Neuronal stem cell (in vitro differentiated cells): ENCODE results near the gene SCFD2.
A peak's percentile ranks its signal among the peaks of the same experiment; 100 is the strongest.

Experiments
- DNase-seq: peaks from one replicate; pipeline ENCODE4 v3.0.0-alpha.2; 2013; ENCODE audit warnings: low spot score
- H2AFZ ChIP-seq: one replicate; pipeline ENCODE4 v1.6.1; 2013; ENCODE audit warnings: mild to moderate bottlenecking, low read length, inconsistent platforms
- H2AK5ac ChIP-seq: 2 replicates; pipeline ENCODE4 v1.6.1; 2013; ENCODE audit warnings: low read depth, mild to moderate bottlenecking, inconsistent platforms, low read length, moderate library complexity, mixed read lengths
- H2BK120ac ChIP-seq: 2 replicates; pipeline ENCODE4 v1.6.1; 2013; ENCODE audit warnings: low read depth, mild to moderate bottlenecking, inconsistent platforms, low read length, moderate library complexity, mixed read lengths
- H2BK12ac ChIP-seq: one replicate; pipeline ENCODE4 v1.6.1; 2013; ENCODE audit warnings: low read length, inconsistent platforms
- H2BK15ac ChIP-seq: 2 replicates; pipeline ENCODE4 v1.6.1; 2013; ENCODE audit warnings: mild to moderate bottlenecking, low read length, inconsistent platforms, mixed read lengths
- H2BK5ac ChIP-seq: one replicate; pipeline ENCODE4 v1.6.1; 2013; ENCODE audit warnings: inconsistent platforms, mild to moderate bottlenecking, low read length, moderate library complexity
- H3K14ac ChIP-seq: one replicate; pipeline ENCODE4 v1.6.1; 2013; ENCODE audit warnings: low read length, inconsistent platforms
- H3K18ac ChIP-seq: 2 replicates; pipeline ENCODE4 v1.6.1; 2013; ENCODE audit warnings: low read length, inconsistent platforms
- H3K23ac ChIP-seq: 2 replicates; pipeline ENCODE4 v1.6.1; 2013; ENCODE audit warnings: low read depth, mild to moderate bottlenecking, mixed read lengths, low read length, inconsistent platforms; ENCODE audit not compliant: poor library complexity
- H3K27ac ChIP-seq: replicated peaks from 3 replicates; pipeline ENCODE4 v1.5.1; 2013; ENCODE audit warnings: low read length, inconsistent platforms
- H3K27me3 ChIP-seq, 3 experiments: 2 replicates each; pipeline ENCODE4 v1.6.1; 2013; ENCODE audit warnings: low read length in 3 of 3, mild to moderate bottlenecking in 2 of 3, inconsistent platforms in 1 of 3, low read depth in 1 of 3, mixed read lengths in 1 of 3, moderate library complexity in 1 of 3; ENCODE audit not compliant: control insufficient read depth in 3 of 3, insufficient read depth in 3 of 3
- H3K36me3 ChIP-seq, 2 donors: replicated peaks in 1 of 2; 2 replicates each; pipeline ENCODE4 v1.6.1; 2013; ENCODE audit warnings: low read length in 2 of 2; ENCODE audit not compliant: control insufficient read depth in 2 of 2, insufficient read depth in 2 of 2
- H3K4ac ChIP-seq: 2 replicates; pipeline ENCODE4 v1.6.1; 2013; ENCODE audit warnings: inconsistent platforms, mild to moderate bottlenecking, low read length, moderate library complexity
- H3K4me1 ChIP-seq, 2 donors: 1 replicate in 1 of 2; 2 replicates in 1 of 2; pipeline ENCODE4 v1.6.1; 2013; ENCODE audit warnings: low read length in 2 of 2, low read depth in 1 of 2; ENCODE audit not compliant: control insufficient read depth in 2 of 2, insufficient read depth in 1 of 2
- H3K4me2 ChIP-seq: one replicate; pipeline ENCODE4 v1.6.1; 2013; ENCODE audit warnings: mild to moderate bottlenecking, low read length, inconsistent platforms; ENCODE audit not compliant: insufficient read depth, poor library complexity, severe bottlenecking
- H3K4me3 ChIP-seq, 2 donors: 2 replicates each; pipeline ENCODE4 v1.5.1; 2013; ENCODE audit warnings: low read length in 2 of 2, mild to moderate bottlenecking in 2 of 2, inconsistent platforms in 1 of 2, moderate library complexity in 1 of 2
- H3K79me1 ChIP-seq: one replicate; pipeline ENCODE4 v1.6.1; 2013; ENCODE audit warnings: low read depth, mild to moderate bottlenecking, inconsistent platforms, low read length, moderate library complexity
- H3K9ac ChIP-seq: one replicate; pipeline ENCODE4 v1.6.1; 2013; ENCODE audit warnings: mild to moderate bottlenecking, low read depth, low read length, inconsistent platforms; ENCODE audit not compliant: poor library complexity
- H3K9me3 ChIP-seq, 2 donors: replicated peaks in 1 of 2; 2 replicates each; pipeline versions ENCODE3 to v1.6.1; 2013; ENCODE audit warnings: low read length in 2 of 2, mild to moderate bottlenecking in 2 of 2, inconsistent platforms in 1 of 2, low read depth in 1 of 2, mixed read lengths in 1 of 2, moderate library complexity in 1 of 2; ENCODE audit not compliant: control insufficient read depth in 2 of 2, insufficient read depth in 1 of 2
- H4K8ac ChIP-seq: one replicate; pipeline ENCODE4 v1.6.1; 2013; ENCODE audit warnings: low read depth, mild to moderate bottlenecking, inconsistent platforms, low read length, moderate library complexity
- H4K91ac ChIP-seq: one replicate; pipeline ENCODE4 v1.6.1; 2013; ENCODE audit warnings: low read length, low read depth, mild to moderate bottlenecking, inconsistent platforms; ENCODE audit not compliant: poor library complexity
- WGBS, 2 donors: extraction: QIAGEN DNeasy Blood & Tissue Kit; methylation state at CpG; one replicate each; pipeline ENCODE4 v1.1.7; 2013; ENCODE audit warnings: missing lambda C conversion rate in 2 of 2, mixed read lengths in 1 of 2; ENCODE audit not compliant: insufficient read length in 2 of 2, insufficient replicate concordance in 1 of 2; ENCODE audit errors: extremely low coverage in 2 of 2; 5-methylcytosine and 5-hydroxymethylcytosine counted together

SCFD2 gene

DNA sequence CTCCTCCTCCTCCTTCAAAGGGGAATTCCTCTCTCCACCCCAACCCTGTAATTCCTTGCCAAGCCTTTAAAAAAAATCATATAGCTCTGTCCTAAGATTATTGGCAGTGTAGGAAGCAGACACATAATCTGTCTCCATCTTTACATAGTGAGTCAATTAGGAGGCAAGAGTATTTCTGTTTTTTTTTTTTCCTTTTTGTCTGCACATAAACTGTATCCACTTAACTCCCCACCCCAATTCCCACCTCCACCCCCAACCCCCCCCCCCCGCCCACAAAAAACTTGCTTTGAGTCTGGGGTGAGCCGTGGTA lies 321.3 kb downstream of the SCFD2 start:
- no peak overlapping the region for H2BK5ac ChIP-seq
- H3K4me1 ChIP-seq = peaks cover 2 to 4% of the 10 kb centered on the region in 2 donors
- H2BK15ac ChIP-seq = no peak overlapping the region
- H3K23ac ChIP-seq = no peak overlapping the region
- no peak overlapping the region for H4K91ac ChIP-seq
- no peak overlapping the region for H2AFZ ChIP-seq
- H3K27ac ChIP-seq = no peak overlapping the region
- no peak for DNase-seq
- no peak overlapping the region for H2BK12ac ChIP-seq
- no peaks in the 10 kb centered on the region for H3K9me3 ChIP-seq
- WGBS, 2 donors = no CpG with 5 or more reads among the region's 2 CpGs
- no peaks in the 10 kb centered on the region for H3K36me3 ChIP-seq
- no peak overlapping the region for H3K9ac ChIP-seq
- no peak overlapping the region for H3K4ac ChIP-seq
- no peak overlapping the region for H2BK120ac ChIP-seq
- no peaks in the 10 kb centered on the region for H3K27me3 ChIP-seq
- no peak overlapping the region for H4K8ac ChIP-seq
- H3K14ac ChIP-seq = no peak overlapping the region
- no peak overlapping the region for H3K18ac ChIP-seq
- no peak overlapping the region for H3K4me2 ChIP-seq
- H3K79me1 ChIP-seq = no peaks in the 10 kb centered on the region
- H3K4me3 ChIP-seq = no peak overlapping the region
- no peak overlapping the region for H2AK5ac ChIP-seq

DNA sequence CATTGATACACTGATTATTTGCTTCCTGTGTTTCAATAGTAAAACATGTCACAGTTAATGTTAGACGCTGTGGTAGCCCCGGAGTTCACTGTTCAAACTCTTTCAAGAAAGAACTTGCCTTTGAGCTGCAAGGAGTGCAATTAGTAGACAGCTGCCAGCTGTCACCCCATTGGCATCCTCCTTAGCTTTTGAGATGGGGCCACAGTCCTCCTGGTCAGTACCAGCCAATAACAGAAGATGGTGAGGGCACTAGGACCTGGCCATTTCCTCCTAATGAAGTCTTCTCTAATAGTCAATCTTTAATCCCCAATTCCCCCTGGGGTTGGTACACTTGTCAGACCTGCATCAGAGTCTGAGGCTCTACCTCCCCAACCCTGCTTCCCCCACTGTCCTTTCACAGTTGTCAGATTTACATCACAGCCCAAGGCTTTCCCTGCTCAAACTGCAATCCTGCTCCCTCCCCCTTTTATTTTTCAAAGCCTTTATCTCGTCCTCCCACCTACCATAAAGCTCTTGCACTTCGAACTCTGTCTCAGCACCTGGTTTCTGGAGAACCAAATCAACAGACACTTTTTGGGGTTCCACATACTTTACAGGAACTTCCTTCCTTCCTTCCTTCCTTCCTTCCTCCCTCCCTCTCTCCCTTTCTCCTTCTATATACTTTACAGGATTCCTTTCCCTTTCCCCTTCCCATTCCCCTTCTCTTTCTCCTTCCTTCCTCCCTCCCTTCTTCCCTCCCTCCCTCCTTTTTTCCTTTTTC lies 321.8 kb downstream of the SCFD2 start:
- no peaks in the 10 kb centered on the region for H3K9me3 ChIP-seq
- peaks cover 2 to 4% of the 10 kb centered on the region in 2 donors for H3K4me1 ChIP-seq
- no peak overlapping the region for H3K14ac ChIP-seq
- WGBS, 2 donors = no CpG with 5 or more reads among the region's 4 CpGs
- no peak overlapping the region for H3K4ac ChIP-seq
- H4K8ac ChIP-seq = no peak overlapping the region
- no peak overlapping the region for H2AK5ac ChIP-seq
- no peaks in the 10 kb centered on the region for H3K27me3 ChIP-seq
- peak overlapping the region; percentile 28 for H2AFZ ChIP-seq
- H2BK12ac ChIP-seq = no peak overlapping the region
- no peak overlapping the region for H3K9ac ChIP-seq
- no peaks in the 10 kb centered on the region for H3K79me1 ChIP-seq
- no peak for DNase-seq
- no peaks in the 10 kb centered on the region for H3K36me3 ChIP-seq
- H3K18ac ChIP-seq = no peak overlapping the region
- no peak overlapping the region for H3K27ac ChIP-seq
- no peak overlapping the region for H4K91ac ChIP-seq
- no peak overlapping the region for H2BK5ac ChIP-seq
- H3K23ac ChIP-seq = no peak overlapping the region
- H2BK120ac ChIP-seq = no peak overlapping the region
- H3K4me3 ChIP-seq = no peak overlapping the region
- H3K4me2 ChIP-seq = no peak overlapping the region
- H2BK15ac ChIP-seq = no peak overlapping the region

DNA sequence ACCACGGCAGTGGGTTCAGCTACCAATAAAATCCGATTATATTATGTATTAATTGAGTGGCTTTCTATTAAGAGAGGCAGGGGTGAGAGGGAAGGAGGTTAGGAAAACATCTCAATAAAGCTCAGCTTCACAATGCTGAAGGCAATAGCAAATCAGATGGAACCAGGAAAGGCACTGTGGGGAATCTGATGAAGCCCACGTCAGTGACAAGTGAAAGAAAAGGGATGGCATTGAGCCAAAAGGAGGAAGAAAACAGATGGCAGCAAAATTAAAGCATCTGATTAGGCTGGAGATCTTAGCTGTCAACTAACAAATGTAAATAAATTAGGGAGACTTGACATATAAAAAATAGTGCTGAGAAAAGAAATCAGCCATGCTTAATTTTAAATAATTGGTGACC lies 322.8 kb downstream of the SCFD2 start:
- no peaks in the 10 kb centered on the region for H3K36me3 ChIP-seq
- no peak overlapping the region for H3K4ac ChIP-seq
- no peak overlapping the region for H2BK5ac ChIP-seq
- no peak overlapping the region for H3K9ac ChIP-seq
- WGBS, 2 donors = no CpG with 5 or more reads among the region's 3 CpGs
- DNase-seq = no peak
- no peak overlapping the region for H2BK120ac ChIP-seq
- no peak overlapping the region for H2AK5ac ChIP-seq
- H4K8ac ChIP-seq = no peak overlapping the region
- H2BK12ac ChIP-seq = no peak overlapping the region
- no peak overlapping the region for H4K91ac ChIP-seq
- H3K4me2 ChIP-seq = no peak overlapping the region
- no peak overlapping the region for H2BK15ac ChIP-seq
- H3K14ac ChIP-seq = no peak overlapping the region
- no peaks in the 10 kb centered on the region for H3K79me1 ChIP-seq
- no peak overlapping the region for H3K23ac ChIP-seq
- no peaks in the 10 kb centered on the region for H3K9me3 ChIP-seq
- H3K27ac ChIP-seq = no peak overlapping the region
- no peak overlapping the region for H3K18ac ChIP-seq
- H3K27me3 ChIP-seq = no peaks in the 10 kb centered on the region
- H3K4me3 ChIP-seq = no peak overlapping the region
- peaks cover 2 to 4% of the 10 kb centered on the region in 2 donors for H3K4me1 ChIP-seq
- H2AFZ ChIP-seq = no peak overlapping the region

DNA sequence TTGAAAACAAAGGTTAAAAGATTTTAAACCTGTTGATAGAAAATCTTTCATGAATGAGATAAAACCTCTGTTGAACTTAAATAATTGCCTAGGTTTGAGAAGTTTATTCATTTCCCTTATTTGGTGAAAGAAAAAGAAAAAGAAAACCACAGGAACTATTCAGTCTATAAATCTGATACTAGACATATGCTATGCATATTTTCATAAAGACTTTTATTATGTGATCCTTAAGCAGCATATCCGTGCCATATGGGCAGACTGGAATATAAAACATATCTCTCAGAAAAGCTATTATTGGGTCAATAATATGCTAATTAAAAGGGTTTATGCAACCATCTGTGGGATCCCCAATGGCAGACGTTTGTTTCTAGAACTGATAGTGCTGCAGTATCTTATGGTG lies 325.0 kb downstream of the SCFD2 start:
- Histone ChIP-seq H2BK15ac (no peak overlapping the region), H3K9me3 (no peaks in the 10 kb centered on the region), H3K36me3 (no peaks in the 10 kb centered on the region), H2BK5ac (no peak overlapping the region), H3K9ac (no peak overlapping the region), H3K4me1 (peaks cover 2 to 4% of the 10 kb centered on the region in 2 donors), H3K79me1 (no peaks in the 10 kb centered on the region), H2BK120ac (no peak overlapping the region), H2BK12ac (no peak overlapping the region), H3K27me3 (no peaks in the 10 kb centered on the region), H3K27ac (no peak overlapping the region), H2AK5ac (no peak overlapping the region), H3K18ac (no peak overlapping the region), H3K4me2 (no peak overlapping the region), H3K14ac (no peak overlapping the region), H2AFZ (no peak overlapping the region), H3K4ac (no peak overlapping the region), H4K8ac (no peak overlapping the region), H3K4me3 (no peak overlapping the region), H4K91ac (no peak overlapping the region), H3K23ac (no peak overlapping the region)
- no peak for DNase-seq
- no CpG with 5 or more reads among the region's 2 CpGs for WGBS, 2 donors
